ENCODE data around the gene MKI67. TPM values are rescaled to one million over a fixed set of nuclear protein-coding genes. Genes with fewer than 3 reads are reported as not detected.

MKI67 gene
- total RNA-seq, 2 donors from 2014 or later: 0.41 to 2.7 TPM

DNA sequence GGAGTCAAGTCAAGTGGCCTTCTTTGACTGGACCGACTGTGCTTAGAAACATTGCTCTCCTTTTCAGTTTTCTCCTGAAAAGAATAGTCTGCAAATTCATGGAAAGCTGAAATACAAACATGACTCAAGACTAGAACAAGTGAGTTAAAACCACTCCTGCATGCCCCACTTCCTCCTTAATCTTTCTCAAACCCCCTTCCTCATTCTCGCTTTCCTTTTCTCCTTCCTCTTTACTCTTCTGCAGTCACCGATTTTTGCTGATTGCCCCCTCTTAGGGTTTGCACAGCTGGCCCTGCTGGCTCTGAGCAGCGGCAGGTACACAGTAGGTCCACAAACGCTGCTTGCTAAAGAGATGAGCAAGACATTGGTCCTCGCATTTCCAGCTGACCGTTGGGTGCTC lies 34.8 kb upstream of the MKI67 start:
- no peaks in the 10 kb centered on the region for H3K27me3 ChIP-seq (replicated peaks; ENCODE audit: insufficient read depth)
- H3K9me3 ChIP-seq: no peaks in the 10 kb centered on the region
- H3K27ac ChIP-seq: no peak overlapping the region
- H3K4me3 ChIP-seq: no peak overlapping the region
- TF ChIP-seq, protein P1, sequence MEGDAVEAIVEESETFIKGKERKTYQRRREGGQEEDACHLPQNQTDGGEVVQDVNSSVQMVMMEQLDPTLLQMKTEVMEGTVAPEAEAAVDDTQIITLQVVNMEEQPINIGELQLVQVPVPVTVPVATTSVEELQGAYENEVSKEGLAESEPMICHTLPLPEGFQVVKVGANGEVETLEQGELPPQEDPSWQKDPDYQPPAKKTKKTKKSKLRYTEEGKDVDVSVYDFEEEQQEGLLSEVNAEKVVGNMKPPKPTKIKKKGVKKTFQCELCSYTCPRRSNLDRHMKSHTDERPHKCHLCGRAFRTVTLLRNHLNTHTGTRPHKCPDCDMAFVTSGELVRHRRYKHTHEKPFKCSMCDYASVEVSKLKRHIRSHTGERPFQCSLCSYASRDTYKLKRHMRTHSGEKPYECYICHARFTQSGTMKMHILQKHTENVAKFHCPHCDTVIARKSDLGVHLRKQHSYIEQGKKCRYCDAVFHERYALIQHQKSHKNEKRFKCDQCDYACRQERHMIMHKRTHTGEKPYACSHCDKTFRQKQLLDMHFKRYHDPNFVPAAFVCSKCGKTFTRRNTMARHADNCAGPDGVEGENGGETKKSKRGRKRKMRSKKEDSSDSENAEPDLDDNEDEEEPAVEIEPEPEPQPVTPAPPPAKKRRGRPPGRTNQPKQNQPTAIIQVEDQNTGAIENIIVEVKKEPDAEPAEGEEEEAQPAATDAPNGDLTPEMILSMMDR (IDR thresholded peaks at IDR 0.05): no peak
- H3K4me1 ChIP-seq (ENCODE audit: control insufficient read depth in 1 of 2, low read depth in 2 of 2): no peaks in the 10 kb centered on the region
- H3K36me3 ChIP-seq: no peaks in the 10 kb centered on the region
- DNase-seq (ENCODE audit: low spot score): no peak
- ATAC-seq (ENCODE audit: insufficient number of reproducible peaks, low FRiP score, low read depth): no peak

DNA sequence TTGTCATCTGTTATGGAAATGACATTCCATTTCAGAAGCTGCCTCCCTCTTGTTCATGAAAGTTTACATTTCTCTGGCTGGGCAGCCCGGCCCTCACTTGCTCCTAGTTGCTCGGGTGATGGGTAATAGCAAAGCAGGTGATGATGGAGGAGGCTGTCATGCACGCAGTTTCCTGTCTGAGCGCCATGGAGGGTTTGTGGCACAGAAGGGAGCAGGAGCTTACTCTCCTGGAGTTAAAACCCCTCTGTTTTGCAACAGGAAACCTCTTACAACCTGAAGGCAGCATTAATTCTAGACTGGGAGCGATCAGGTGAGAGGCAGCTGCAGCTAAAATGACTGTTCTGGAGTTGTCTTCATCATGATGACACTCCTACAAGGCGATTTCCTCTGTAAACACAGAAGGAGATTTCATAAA lies 34.1 kb upstream of the MKI67 start:
- DNase-seq (ENCODE audit: low spot score) (no peak), ATAC-seq (ENCODE audit: insufficient number of reproducible peaks, low FRiP score, low read depth) (no peak)
- Histone ChIP-seq H3K4me1 (ENCODE audit: control insufficient read depth in 1 of 2, low read depth in 2 of 2) (no peaks in the 10 kb centered on the region), H3K9me3 (no peaks in the 10 kb centered on the region), H3K4me3 (no peak overlapping the region), H3K36me3 (no peaks in the 10 kb centered on the region), H3K27me3 (replicated peaks; ENCODE audit: insufficient read depth) (no peaks in the 10 kb centered on the region), H3K27ac (no peak overlapping the region)
- TF ChIP-seq, protein P1 (IDR thresholded peaks at IDR 0.05): no peak

DNA sequence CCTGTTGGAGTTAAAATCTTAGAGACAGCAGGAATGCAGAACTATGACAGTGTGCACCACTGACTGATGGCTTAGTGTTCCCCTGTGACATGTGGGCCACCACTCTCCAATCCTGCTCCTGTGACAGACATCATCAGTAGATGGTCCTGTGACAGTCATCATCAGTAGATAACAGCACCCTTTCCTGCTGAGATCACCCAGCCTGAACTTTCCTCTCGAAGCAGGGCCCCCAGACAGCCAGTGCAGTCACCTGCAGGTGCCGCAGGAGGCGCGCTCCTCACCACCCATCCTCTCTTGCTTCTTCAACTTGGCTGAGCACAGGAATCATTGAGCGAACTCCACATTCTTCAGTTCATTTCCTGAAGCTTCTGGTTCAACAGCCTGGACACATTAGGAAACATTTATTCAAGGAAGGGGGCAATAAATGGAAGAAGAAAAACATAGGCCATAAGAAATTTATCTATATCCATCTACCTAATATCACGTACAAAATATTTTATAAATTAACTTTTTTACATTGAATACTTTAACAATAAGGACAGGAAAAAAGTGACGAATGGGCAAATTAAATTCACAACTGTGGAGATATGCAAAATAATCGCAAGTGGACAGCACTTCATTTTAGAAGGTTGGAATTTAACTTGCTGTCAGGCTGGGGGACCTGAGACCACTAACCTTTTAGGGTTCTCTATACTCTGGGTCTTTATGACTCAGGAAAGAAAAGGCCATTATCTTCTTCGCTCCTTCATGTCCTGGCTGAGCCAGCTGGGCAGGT lies 32.0 kb upstream of the MKI67 start:
- Histone ChIP-seq H3K27ac (no peak overlapping the region), H3K36me3 (no peaks in the 10 kb centered on the region), H3K4me3 (no peak overlapping the region), H3K9me3 (no peaks in the 10 kb centered on the region), H3K4me1 (ENCODE audit: control insufficient read depth in 1 of 2, low read depth in 2 of 2) (no peaks in the 10 kb centered on the region), H3K27me3 (replicated peaks; ENCODE audit: insufficient read depth) (no peaks in the 10 kb centered on the region)
- TF ChIP-seq, protein P1 (IDR thresholded peaks at IDR 0.05): no peak
- ATAC-seq (ENCODE audit: insufficient number of reproducible peaks, low FRiP score, low read depth) (no peak), DNase-seq (ENCODE audit: low spot score) (no peak)

DNA sequence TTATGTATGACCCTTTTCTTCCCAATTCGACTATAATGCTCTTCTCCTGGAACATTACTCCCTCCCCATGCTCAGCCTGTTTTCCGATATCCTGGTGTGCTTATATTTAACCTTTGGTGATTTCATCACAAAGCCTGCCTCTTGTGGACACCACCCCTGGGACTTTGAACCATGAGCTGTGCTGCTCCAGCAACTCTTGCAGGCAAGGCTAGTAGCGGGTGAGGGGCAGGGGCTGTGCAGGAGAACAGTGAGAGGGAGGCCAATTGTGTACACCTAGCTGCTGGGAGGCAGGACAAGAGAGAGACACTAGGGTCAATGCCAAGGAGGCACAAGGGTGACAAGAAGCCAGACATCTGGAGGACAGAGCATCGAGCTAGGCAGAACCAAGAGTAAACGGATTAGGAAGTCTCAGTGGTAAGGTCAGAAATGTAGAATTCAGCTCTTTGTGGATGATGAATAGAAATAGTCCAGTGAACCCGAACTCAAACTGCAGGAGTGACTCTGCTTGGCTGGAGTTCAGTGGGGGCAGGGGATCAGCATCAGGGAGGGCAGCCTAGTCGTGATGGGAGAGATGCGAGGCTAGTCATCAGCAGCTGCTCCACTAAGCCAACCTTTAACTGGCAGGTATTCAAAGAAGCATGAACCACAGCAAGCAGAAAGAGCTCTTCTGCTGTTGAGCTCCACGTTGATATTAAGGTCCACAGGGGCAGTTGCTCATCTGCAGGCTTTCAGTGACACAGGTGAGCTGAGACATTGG lies 31.0 kb upstream of the MKI67 start:
- no peak for DNase-seq (ENCODE audit: low spot score)
- no peaks in the 10 kb centered on the region for H3K4me1 ChIP-seq (ENCODE audit: control insufficient read depth in 1 of 2, low read depth in 2 of 2)
- TF ChIP-seq, protein P1 (IDR thresholded peaks at IDR 0.05): no peak
- ATAC-seq (ENCODE audit: insufficient number of reproducible peaks, low FRiP score, low read depth): no peak
- no peak overlapping the region for H3K4me3 ChIP-seq
- no peaks in the 10 kb centered on the region for H3K9me3 ChIP-seq
- no peaks in the 10 kb centered on the region for H3K27me3 ChIP-seq (replicated peaks; ENCODE audit: insufficient read depth)
- H3K27ac ChIP-seq: no peak overlapping the region
- H3K36me3 ChIP-seq: no peaks in the 10 kb centered on the region

DNA sequence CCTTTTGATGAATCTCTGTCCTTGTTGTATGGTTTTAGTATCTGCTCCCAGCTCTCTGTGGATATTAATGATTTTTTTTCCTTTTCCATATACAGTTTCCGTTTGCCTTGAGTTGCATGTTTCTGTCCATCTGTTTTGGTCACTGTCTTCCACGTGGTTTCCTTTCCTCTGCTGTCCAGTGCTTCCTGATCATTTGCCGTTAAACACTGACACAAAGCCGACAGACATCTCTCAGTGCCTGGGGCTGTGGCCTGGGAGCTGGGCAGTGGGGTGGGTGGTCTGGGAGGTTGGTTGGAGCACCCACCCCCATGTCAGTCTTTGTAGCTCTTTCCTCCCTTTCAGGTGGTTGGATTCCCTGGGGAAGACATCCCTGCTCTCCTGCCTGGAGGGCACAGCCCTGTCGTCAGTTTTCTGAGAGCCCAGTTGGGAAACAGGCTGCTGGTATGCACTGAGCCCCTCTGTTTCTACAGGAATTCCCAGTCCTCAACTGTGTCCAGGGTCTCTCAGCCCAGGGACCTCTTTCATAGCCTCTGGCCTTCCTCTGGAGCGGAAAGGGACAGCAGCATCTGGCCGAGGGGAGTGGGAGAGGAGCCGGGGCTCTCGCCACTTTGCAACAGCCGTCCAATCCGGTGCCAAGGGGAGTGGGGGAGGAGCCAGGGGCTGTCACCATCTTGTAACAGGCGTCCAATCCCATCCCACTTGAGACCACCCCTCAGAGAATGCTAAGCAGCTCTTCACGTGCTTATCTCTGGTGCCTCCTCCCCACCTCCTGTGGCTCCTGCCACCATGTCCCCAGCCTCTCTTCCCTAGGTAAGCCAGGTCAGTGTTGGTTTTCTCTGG lies 26.7 kb upstream of the MKI67 start:
- no peak for ATAC-seq (ENCODE audit: insufficient number of reproducible peaks, low FRiP score, low read depth)
- Histone ChIP-seq H3K36me3 (no peaks in the 10 kb centered on the region), H3K4me3 (no peak overlapping the region), H3K9me3 (no peaks in the 10 kb centered on the region), H3K4me1 (ENCODE audit: control insufficient read depth in 1 of 2, low read depth in 2 of 2) (no peaks in the 10 kb centered on the region), H3K27ac (no peak overlapping the region), H3K27me3 (replicated peaks; ENCODE audit: insufficient read depth) (no peaks in the 10 kb centered on the region)
- TF ChIP-seq, protein P1 (IDR thresholded peaks at IDR 0.05): no peak
- DNase-seq (ENCODE audit: low spot score): no peak
